ENCODE results near the gene IL25. TPM values are rescaled to one million over a fixed set of nuclear protein-coding genes. Genes with fewer than 3 reads are reported as not detected.

IL25 gene
- total RNA-seq, 4 donors from 2014 or later = not detected

- in situ Hi-C loops (cut with MboI; ENCODE audit: low sequenced_read_pairs in 4 of 4) = loop anchor here in 3 of 4 donors (5.0 to 10.0 kb wide), 3 partner anchors 45 to 115 kb away; no protein-coding TSS in a partner anchor
- peak; percentile 19 to 57 for ATAC-seq
- TF ChIP-seq CTCF (IDR thresholded peaks at IDR 0.05 in 4 of 5, conservative IDR thresholded peaks at IDR 0.05 in 1 of 5) = peak; percentile 78 to 88 (median 81)
- no peak for TF ChIP-seq POLR2A (IDR thresholded peaks at IDR 0.05)
Observed at GRCh38 chr14:23379366-23380196, 7.0 kb downstream of the IL25 start.

GRCh38 chr14:23380197-23380914, 7.7 kb downstream of the IL25 start:
- Histone ChIP-seq H3K4me3 (no peak overlapping the region), H3K9me3 (no peaks in the 10 kb centered on the region), H3K36me3 (peaks cover 0 to 15% of the 10 kb centered on the region in 2 donors), H3K27me3 (no peaks in the 10 kb centered on the region), H3K4me1 (no peaks in the 10 kb centered on the region), H3K27ac (peak overlapping the region in 1 of 4 donors; percentile 39)
- in situ Hi-C loops (cut with MboI; ENCODE audit: low sequenced_read_pairs in 4 of 4) = loop anchor here in 3 of 4 donors (5.0 to 10.0 kb wide), 3 partner anchors 46 to 116 kb away; no protein-coding TSS in a partner anchor
- TF ChIP-seq POLR2A (IDR thresholded peaks at IDR 0.05) = no peak
- no peak for TF ChIP-seq CTCF (IDR thresholded peaks at IDR 0.05 in 4 of 5, conservative IDR thresholded peaks at IDR 0.05 in 1 of 5)
- ATAC-seq (peak in 1 of 2 donors; percentile 2), DNase-seq (peak in 1 of 2 donors; percentile 36)
- intact Hi-C loops (cut with DNase I; ENCODE audit: low total_unique reads) = loop anchor here (1.0 kb wide), 1 partner anchor 52 kb away; no protein-coding TSS in a partner anchor

More at GRCh38 chr14:23379366-23380196, 7.0 kb downstream of the IL25 start:
- peak in 1 of 2 donors; percentile 70 for DNase-seq
- Histone ChIP-seq H3K27ac (no peak overlapping the region), H3K27me3 (no peaks in the 10 kb centered on the region), H3K4me1 (no peaks in the 10 kb centered on the region), H3K9me3 (no peaks in the 10 kb centered on the region), H3K36me3 (peaks cover 0 to 14% of the 10 kb centered on the region in 2 donors), H3K4me3 (no peak overlapping the region)
- intact Hi-C loops (cut with DNase I; ENCODE audit: low total_unique reads) = loop anchor here (1.0 to 5.0 kb wide), 2 partner anchors 51 to 112 kb away; no protein-coding TSS in a partner anchor

- in situ Hi-C loops (cut with MboI; ENCODE audit: low sequenced_read_pairs in 4 of 4) = loop anchor here in 3 of 4 donors (5.0 to 10.0 kb wide), 3 partner anchors 46 to 116 kb away; no protein-coding TSS in a partner anchor
- Histone ChIP-seq H3K9me3 (no peaks in the 10 kb centered on the region), H3K4me1 (no peaks in the 10 kb centered on the region), H3K36me3 (peaks cover 0 to 15% of the 10 kb centered on the region in 2 donors), H3K27ac (peak overlapping the region in 1 of 4 donors; percentile 39), H3K27me3 (no peaks in the 10 kb centered on the region), H3K4me3 (no peak overlapping the region)
- intact Hi-C loops (cut with DNase I; ENCODE audit: low total_unique reads) = loop anchor here (1.0 kb wide), 1 partner anchor 53 kb away; no protein-coding TSS in a partner anchor
- TF ChIP-seq POLR2A (IDR thresholded peaks at IDR 0.05) (no peak), CTCF (IDR thresholded peaks at IDR 0.05 in 4 of 5, conservative IDR thresholded peaks at IDR 0.05 in 1 of 5) (no peak)
- ATAC-seq = no peak
- no peak for DNase-seq
Observed at GRCh38 chr14:23380976-23381375, 8.4 kb downstream of the IL25 start.

- Histone ChIP-seq H3K9me3 (no peaks in the 10 kb centered on the region), H3K4me1 (no peaks in the 10 kb centered on the region), H3K27me3 (no peaks in the 10 kb centered on the region), H3K36me3 (peaks cover 0 to 15% of the 10 kb centered on the region in 2 donors), H3K27ac (peak overlapping the region in 1 of 4 donors; percentile 18), H3K4me3 (no peak overlapping the region)
- intact Hi-C loops (cut with DNase I; ENCODE audit: low total_unique reads) = no loop called here
- in situ Hi-C loops (cut with MboI; ENCODE audit: low sequenced_read_pairs in 4 of 4) = loop anchor here in 3 of 4 donors (5.0 to 10.0 kb wide), 3 partner anchors 47 to 117 kb away; no protein-coding TSS in a partner anchor
- DNase-seq = no peak
- no peak for TF ChIP-seq CTCF (IDR thresholded peaks at IDR 0.05 in 4 of 5, conservative IDR thresholded peaks at IDR 0.05 in 1 of 5)
- no peak for TF ChIP-seq POLR2A (IDR thresholded peaks at IDR 0.05)
- no peak for ATAC-seq
Observed at GRCh38 chr14:23381871-23382270, 9.3 kb downstream of the IL25 start.

Measured in gastrocnemius medialis (tissue), 4 donors.